NCI-H1417 treated with DMSO at 0.1 percent for 48 hours (cell line): ENCODE results near the gene ZNF668.

Experiments used
- DNase-seq: peaks from one replicate; lab custom pipeline; 2025; lab: John Stamatoyannopoulos, UW

Gene ZNF668

GRCh38 chr16:31081428-31082351 lies 7.7 kb upstream of the ZNF668 start:
- DNase-seq, result no peak

- DNase-seq, result no peak
Observed at GRCh38 chr16:31080756-31081419, 6.8 kb upstream of the ZNF668 start.

DNA sequence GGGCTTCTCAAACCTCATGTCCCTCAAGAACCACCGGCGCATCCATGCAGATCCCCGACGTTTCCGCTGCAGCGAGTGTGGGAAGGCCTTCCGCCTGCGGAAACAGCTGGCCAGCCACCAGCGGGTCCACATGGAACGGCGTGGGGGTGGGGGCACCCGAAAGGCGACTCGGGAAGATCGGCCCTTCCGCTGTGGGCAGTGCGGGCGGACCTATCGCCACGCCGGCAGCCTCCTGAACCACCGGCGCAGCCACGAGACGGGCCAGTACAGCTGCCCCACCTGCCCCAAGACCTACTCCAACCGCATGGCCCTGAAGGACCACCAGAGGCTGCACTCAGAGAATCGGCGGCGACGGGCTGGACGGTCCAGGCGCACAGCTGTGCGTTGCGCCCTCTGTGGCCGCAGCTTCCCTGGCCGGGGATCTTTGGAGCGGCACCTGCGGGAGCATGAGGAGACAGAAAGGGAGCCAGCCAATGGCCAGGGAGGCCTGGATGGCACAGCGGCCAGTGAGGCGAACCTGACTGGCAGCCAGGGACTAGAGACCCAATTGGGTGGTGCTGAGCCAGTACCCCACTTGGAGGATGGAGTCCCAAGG lies 6.1 kb upstream of the ZNF668 start:
- DNase-seq, result no peak

GRCh38 chr16:31079342-31079944 lies 5.4 kb upstream of the ZNF668 start:
- no peak for DNase-seq

DNA sequence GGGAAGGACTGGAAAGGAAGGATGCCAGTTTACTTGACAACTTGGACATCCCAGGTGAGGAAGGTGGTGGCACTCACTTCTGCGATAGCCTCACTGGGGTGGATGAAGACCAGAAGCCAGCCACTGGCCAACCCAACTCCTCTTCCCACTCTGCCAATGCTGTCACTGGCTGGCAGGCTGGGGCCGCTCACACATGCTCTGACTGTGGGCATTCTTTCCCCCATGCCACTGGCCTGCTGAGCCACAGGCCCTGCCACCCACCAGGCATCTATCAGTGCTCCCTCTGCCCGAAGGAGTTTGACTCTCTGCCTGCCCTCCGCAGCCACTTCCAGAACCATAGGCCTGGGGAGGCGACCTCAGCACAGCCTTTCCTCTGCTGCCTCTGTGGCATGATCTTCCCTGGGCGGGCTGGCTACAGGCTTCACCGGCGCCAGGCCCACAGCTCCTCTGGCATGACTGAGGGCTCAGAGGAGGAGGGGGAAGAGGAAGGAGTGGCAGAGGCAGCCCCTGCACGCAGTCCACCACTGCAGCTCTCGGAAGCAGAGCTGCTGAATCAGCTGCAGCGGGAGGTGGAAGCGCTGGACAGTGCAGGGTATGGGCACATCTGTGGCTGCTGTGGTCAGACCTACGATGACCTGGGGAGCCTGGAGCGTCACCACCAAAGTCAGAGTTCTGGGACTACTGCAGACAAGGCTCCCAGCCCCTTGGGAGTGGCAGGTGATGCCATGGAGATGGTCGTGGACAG lies 4.7 kb upstream of the ZNF668 start:
- DNase-seq, result no peak

GRCh38 chr16:31077592-31078396 lies 3.8 kb upstream of the ZNF668 start:
- no peak for DNase-seq

DNA sequence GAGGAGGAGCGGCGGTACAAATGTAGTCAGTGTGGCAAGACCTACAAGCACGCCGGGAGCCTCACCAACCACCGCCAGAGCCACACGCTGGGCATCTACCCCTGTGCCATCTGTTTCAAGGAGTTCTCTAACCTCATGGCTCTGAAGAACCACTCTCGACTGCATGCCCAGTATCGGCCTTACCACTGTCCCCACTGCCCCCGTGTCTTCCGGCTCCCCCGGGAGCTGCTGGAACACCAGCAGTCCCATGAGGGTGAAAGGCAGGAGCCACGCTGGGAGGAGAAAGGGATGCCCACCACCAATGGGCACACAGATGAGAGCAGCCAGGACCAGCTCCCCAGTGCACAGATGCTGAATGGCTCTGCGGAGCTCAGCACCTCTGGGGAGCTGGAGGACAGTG lies 3.0 kb upstream of the ZNF668 start:
- no peak for DNase-seq

GRCh38 chr16:31076319-31076718 lies 2.3 kb upstream of the ZNF668 start:
- no peak for DNase-seq

- DNase-seq, result no peak
Observed at GRCh38 chr16:31074814-31075183, 759 bp upstream of the ZNF668 start.

GRCh38 chr16:31073142-31073969 lies 684 bp downstream of the ZNF668 start:
- DNase-seq, result peak; percentile 26

GRCh38 chr16:31072540-31073141 lies 1.4 kb downstream of the ZNF668 start:
- DNase-seq, result no peak

- no peak for DNase-seq
Observed at GRCh38 chr16:31071861-31072260, 2.2 kb downstream of the ZNF668 start.

DNA sequence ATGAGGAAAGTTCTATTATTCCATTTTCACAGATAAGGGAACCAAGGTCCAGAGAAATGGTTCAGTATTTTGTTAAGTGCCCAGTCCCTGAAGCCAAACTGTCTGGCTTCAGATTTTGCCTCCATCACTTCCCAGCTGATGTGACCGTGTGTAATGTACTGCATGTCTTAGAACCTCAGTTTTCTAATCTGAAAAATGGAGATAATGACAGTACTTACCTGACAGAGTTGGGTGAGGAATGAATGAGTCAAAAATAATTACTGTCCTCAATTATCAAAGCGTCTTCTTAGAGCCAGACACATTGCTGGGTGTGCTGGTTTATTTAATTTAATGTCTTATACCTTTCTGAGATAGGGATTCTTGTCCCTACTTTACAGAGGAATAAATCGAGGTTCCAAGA lies 6.7 kb downstream of the ZNF668 start:
- no peak for DNase-seq

DNA sequence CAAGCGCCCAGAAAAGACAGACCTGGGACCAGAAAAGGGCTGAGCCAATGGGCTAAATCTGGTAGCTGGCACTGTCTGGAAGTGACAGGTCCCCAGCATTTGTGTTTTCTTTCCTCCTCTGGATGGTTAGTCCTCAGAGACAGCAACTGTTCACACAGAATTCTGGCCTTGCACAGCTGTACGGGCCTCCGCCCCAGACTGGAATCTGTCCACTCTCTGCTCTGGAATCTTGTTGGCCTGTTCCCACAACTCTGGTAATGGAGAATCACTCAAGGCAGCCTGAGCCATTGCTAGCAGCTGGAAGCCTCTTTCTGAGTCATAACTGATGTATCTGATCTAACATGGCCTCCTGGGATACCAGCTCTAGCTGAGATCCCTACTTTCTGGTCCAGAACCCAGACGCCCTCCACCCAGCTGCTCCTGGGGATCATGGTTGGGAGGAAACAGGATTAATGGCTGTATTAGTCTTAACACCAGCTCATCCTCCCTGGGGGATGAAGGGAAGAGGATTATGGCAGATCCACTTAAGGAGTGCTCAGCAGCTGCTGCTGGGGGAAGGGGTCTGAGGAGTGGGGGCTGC lies 9.1 kb downstream of the ZNF668 start:
- no peak for DNase-seq

DNA sequence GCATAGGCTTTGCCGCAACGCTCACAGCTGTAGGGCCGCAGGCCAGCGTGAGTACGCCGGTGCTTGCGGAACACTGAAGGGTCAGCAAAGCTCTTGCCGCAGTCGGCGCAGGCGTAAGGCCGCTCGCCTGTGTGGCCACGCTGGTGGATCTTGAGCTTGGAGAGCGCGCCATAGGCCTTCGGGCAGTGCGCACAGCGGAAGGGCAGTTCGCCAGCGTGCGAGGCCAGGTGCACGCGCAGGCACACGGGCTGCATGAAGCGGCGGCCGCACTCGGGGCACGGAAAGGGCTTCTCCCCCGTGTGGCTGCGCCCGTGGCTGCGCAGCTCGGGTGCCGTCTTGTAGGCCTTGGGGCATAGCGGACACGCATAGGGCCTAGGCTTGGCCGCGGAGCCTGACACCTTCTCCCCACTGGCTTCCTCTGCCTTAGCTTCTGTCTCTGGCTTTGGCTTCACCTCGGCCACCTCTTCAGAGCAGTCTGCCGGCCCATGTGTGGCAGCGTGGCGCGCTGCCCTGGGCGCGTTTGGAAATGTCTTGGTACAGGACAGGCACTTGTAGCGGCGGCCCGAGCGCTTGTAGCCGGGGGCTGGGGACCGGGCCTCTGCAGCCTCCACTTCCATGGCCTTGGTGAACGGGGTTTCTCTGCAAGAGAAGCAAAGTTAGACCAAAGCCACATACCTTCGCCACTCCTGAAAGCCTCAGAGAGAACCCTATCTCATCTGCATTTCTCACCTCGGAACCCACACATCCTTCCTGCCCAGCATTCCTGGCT lies 10.0 kb downstream of the ZNF668 start:
- DNase-seq, result no peak

DNA sequence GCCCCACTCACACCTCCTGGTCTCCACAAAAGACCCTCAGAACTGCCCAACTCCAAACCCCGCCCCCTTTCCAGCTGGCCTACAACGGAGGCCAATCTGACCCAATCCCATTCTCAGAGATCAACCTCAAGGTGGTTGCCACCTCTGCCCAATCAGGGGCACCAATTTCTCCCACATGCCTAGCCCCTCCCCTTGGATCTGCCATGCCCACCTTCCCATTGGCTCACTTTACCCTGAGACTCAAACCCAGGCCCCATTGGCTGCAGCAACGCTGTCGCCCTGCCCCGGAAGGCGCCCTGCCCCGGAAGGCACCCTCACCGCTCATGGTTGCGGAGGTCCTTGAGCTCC lies 10.6 kb downstream of the ZNF668 start:
- no peak for DNase-seq

DNA sequence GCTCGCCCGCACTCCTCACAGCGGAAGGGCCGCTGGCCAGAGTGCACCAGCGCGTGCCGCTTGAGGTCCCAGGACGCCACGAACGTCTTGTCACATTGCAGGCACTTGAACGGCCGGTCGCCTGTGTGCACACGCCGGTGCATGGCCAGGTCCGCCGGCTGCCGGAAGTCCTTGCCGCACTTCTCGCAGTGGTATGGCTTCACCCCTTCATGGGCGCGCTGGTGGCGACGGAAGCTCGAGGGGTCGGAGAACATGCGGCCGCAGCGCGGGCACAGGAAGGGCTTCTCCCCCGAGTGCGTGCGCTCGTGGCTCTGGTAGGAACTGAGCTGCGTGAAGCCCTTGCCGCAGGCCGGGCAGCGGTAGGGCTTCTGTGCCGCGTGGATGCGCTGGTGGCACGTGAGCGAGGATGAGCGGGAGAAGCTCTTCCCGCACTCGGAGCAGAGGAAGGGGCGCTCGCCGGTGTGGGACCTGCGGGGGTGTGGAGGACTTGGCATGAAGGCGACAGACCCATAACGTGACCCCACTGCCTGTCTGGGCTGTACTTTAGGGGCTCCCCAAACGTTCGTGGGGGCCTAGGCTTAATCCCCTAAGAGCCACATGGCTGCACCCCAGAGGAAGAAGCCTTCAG lies 12.1 kb downstream of the ZNF668 start:
- no peak for DNase-seq

DNA sequence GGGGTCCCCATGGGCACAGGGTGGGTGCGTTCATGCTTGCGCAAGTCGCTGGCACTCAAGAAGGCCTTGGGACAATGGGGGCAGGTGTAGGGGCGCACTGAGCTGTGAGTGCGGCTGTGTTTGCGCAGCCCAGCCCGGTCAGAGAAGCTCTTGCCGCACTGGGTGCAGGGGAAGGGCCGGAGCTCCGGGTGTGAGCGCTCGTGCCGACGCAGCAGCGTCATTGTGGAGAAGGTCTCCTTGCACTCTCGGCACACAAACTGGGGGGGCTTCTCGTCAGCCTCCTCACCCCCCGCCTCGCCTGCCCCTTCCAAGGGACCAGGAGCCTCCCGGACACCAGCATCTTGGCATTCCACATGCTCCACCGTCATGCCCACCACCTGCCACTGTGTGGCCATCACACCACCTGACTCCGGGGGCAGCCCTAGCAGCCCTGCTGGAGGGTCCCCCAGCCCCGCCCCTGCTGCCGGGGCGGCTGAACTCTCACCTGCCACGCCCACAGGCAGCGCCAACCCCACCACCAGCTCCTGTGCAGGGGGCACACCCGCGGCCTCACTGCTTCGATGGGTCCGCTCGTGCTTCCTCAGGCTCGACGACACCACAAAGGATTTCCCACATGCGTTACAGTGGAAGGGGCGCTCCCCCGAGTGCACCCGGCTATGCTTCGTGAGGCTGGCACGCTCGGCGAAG lies 12.8 kb downstream of the ZNF668 start:
- no peak for DNase-seq
